Fibroblast of lung (primary cell): ENCODE measurements around the gene ZSCAN5C.

Source experiments
- EZH2 ChIP-seq: IDR thresholded peaks from 2 replicates; pipeline ENCODE4 v1.5.1; 2012; ENCODE audit warnings: low read length, control low read depth, mild to moderate bottlenecking; ENCODE audit errors: missing control alignments
- TF ChIP-seq, protein P1 (sequence below), 2 donors: IDR thresholded peaks in 1 of 2; conservative IDR thresholded peaks in 1 of 2; 1 replicate in 1 of 2; 2 replicates in 1 of 2; pipeline ENCODE4 v1.5.1; 2011 to 2012; ENCODE audit warnings: low read length in 2 of 2, control low read depth in 1 of 2, inconsistent platforms in 1 of 2, low read depth in 1 of 2, mild to moderate bottlenecking in 1 of 2

DNA sequence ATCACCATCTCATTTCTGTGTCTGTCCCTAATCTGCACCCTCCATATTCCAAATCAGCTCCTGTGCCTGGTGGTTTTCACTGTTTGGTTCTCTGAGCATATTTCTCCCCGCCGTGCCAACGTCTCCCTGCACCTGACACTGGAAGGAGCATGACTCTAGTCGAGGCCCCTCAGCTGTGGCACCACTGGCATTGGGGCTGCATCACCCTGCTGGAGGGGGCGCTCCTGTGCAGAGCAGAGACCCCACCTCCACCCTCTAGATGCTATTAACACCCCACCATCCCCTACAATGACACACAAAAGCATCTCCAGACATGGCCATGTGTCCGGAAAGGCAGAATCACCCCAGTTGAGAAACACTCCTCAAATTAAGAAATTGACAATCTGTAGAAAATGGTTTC is 20.8 kb downstream of the ZSCAN5C start:
- TF ChIP-seq, protein P1, sequence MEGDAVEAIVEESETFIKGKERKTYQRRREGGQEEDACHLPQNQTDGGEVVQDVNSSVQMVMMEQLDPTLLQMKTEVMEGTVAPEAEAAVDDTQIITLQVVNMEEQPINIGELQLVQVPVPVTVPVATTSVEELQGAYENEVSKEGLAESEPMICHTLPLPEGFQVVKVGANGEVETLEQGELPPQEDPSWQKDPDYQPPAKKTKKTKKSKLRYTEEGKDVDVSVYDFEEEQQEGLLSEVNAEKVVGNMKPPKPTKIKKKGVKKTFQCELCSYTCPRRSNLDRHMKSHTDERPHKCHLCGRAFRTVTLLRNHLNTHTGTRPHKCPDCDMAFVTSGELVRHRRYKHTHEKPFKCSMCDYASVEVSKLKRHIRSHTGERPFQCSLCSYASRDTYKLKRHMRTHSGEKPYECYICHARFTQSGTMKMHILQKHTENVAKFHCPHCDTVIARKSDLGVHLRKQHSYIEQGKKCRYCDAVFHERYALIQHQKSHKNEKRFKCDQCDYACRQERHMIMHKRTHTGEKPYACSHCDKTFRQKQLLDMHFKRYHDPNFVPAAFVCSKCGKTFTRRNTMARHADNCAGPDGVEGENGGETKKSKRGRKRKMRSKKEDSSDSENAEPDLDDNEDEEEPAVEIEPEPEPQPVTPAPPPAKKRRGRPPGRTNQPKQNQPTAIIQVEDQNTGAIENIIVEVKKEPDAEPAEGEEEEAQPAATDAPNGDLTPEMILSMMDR (conservative IDR thresholded peaks at IDR 0.05 in 1 of 2, IDR thresholded peaks at IDR 0.05 in 1 of 2; ENCODE audit: low read depth in 1 of 2, low read length in 2 of 2), result no peak
- TF ChIP-seq EZH2, result no peak
